ENCODE measurements around the gene ZSCAN23. TPM values are rescaled to one million over a fixed set of nuclear protein-coding genes. Genes with fewer than 3 reads are reported as not detected.

Gene ZSCAN23
- total and polyA plus RNA-seq, 9 of the 15 experiments (the other 6 are each of a cell fraction or from before 2014, with no cell fraction given): 0.05 to 0.29 (median 0.21) TPM; not detected in 1

- TF ChIP-seq TFE3 (CRISPR knock-in tag; IDR thresholded peaks at IDR 0.05) (no peak), ZNF778 (CRISPR knock-in tag; IDR thresholded peaks at IDR 0.05) (no peak), MIER1 (IDR thresholded peaks at IDR 0.05; ENCODE audit: low read depth) (no peak), ETV1 (tag; conservative IDR thresholded peaks at IDR 0.05; ENCODE audit: low read depth) (peak; percentile 57), SP1 (CRISPR knock-in tag; IDR thresholded peaks at IDR 0.05) (no peak), DDX20 (tag; IDR thresholded peaks at IDR 0.05; ENCODE audit: low read depth) (peak; percentile 92), ZNF384 (IDR thresholded peaks at IDR 0.05; ENCODE audit: low read depth, low read length) (no peak), KLF16 (IDR thresholded peaks at IDR 0.05) (no peak), EZH2 (IDR thresholded peaks at IDR 0.05; ENCODE audit: borderline replicate concordance, low read depth, low read length) (no peak), TCF7 (IDR thresholded peaks at IDR 0.05; ENCODE audit: borderline replicate concordance) (no peak), ARID4B (CRISPR knock-in tag; IDR thresholded peaks at IDR 0.05) (no peak), PTTG1 (tag; IDR thresholded peaks at IDR 0.05; ENCODE audit: low read depth) (peak; percentile 91), ZNF507 (tag; conservative IDR thresholded peaks at IDR 0.05) (no peak), PURB (CRISPR knock-in tag; IDR thresholded peaks at IDR 0.05; ENCODE audit: low read depth) (no peak), ZNF75A (CRISPR knock-in tag; IDR thresholded peaks at IDR 0.05) (no peak), ZKSCAN1 (IDR thresholded peaks at IDR 0.05; ENCODE audit: low read depth, low read length) (no peak), U2AF1 (optimal IDR thresholded peaks at IDR 0.05; ENCODE audit: low read depth, low read length) (no peak), L3MBTL2 (IDR thresholded peaks at IDR 0.05) (no peak; the same call in 1 of the 2 replicates), GTF2F1 (IDR thresholded peaks at IDR 0.05; ENCODE audit: low read depth, low read length) (no peak), RAD51 (IDR thresholded peaks at IDR 0.05; ENCODE audit: borderline replicate concordance, low read depth) (no peak), ZNF280A (IDR thresholded peaks at IDR 0.05; ENCODE audit: low read depth, partially characterized antibody) (no peak)
Observed at GRCh38 chr6:28486988-28487742, 43.9 kb upstream of the ZSCAN23 start (continued).
